Measurements from ENCODE around the gene BPIFB4. TPM values are rescaled to one million over a fixed set of nuclear protein-coding genes. Genes with fewer than 3 reads are reported as not detected.

The BPIFB4 gene
- total RNA-seq, 1 experiment from 2014 or later: not detected

DNA sequence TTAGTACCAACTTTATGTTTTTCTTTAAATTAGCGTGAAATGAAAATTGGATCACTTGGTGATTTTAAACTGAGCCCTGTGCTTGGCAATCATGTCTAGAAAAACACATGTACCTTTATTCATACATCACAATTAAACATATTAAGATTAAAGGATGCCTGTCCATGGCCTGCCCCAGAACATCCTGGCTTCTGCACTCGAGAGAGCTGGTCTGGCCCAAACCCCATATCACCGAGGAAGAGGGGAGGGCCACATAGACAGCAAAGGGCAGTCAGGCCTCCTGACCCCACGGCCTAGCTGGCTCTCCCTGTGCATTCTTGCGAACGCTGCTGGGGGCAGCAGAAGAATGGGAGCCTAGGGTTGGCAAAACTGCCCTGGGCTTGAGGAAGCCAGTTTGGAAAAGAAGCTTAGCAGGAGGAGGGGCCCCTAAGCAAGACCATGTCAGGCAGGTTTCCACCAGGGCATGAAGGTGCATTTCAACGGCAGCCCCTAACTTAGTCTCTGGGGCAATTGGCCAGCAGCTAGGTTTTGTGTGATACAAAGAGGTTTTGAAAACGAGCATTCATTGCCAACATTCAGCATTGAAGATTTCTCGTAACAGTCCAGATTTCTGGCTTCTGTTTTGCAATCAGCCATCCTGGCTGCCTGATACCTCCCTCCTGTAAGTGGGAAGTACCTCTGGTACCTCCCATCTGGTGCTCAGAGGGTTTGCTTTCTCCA lies 17.2 kb upstream of the BPIFB4 start:
- BruUV-seq (replicated peaks): no TSS peak
- POLR2A ChIA-PET (ENCODE audit: low non-redundant PET): no interaction called here
- CTCF ChIA-PET: no interaction called here
- Histone ChIP-seq H3K36me3 (ENCODE audit: insufficient read depth, low read length, poor library complexity, severe bottlenecking) (no peaks in the 10 kb centered on the region), H3K27ac (ENCODE audit: low read depth, low read length, poor library complexity, severe bottlenecking) (no peak overlapping the region), H3K4me1 (ENCODE audit: insufficient read depth, low read length, poor library complexity, severe bottlenecking) (no peaks in the 10 kb centered on the region), H3K9me3 (ENCODE audit: low read depth, low read length, poor library complexity, severe bottlenecking) (no peaks in the 10 kb centered on the region), H3K4me3 (ENCODE audit: low read depth, low read length, poor library complexity, severe bottlenecking) (no peak overlapping the region), H3K27me3 (replicated peaks; ENCODE audit: insufficient read depth, low read depth, low read length, poor library complexity) (no peaks in the 10 kb centered on the region)
- TF ChIP-seq EZH2 (IDR thresholded peaks at IDR 0.05; ENCODE audit: borderline replicate concordance, low read depth, low read length, poor library complexity, severe bottlenecking): no peak
- TF ChIP-seq, protein P1, sequence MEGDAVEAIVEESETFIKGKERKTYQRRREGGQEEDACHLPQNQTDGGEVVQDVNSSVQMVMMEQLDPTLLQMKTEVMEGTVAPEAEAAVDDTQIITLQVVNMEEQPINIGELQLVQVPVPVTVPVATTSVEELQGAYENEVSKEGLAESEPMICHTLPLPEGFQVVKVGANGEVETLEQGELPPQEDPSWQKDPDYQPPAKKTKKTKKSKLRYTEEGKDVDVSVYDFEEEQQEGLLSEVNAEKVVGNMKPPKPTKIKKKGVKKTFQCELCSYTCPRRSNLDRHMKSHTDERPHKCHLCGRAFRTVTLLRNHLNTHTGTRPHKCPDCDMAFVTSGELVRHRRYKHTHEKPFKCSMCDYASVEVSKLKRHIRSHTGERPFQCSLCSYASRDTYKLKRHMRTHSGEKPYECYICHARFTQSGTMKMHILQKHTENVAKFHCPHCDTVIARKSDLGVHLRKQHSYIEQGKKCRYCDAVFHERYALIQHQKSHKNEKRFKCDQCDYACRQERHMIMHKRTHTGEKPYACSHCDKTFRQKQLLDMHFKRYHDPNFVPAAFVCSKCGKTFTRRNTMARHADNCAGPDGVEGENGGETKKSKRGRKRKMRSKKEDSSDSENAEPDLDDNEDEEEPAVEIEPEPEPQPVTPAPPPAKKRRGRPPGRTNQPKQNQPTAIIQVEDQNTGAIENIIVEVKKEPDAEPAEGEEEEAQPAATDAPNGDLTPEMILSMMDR (conservative IDR thresholded peaks at IDR 0.05; ENCODE audit: low read depth, low read length): no peak
- intact Hi-C loops (cut with micrococcal nuclease; ENCODE audit: unreplicated experiment): no loop called here
- DNase-seq (ENCODE audit: low spot score): no peak

DNA sequence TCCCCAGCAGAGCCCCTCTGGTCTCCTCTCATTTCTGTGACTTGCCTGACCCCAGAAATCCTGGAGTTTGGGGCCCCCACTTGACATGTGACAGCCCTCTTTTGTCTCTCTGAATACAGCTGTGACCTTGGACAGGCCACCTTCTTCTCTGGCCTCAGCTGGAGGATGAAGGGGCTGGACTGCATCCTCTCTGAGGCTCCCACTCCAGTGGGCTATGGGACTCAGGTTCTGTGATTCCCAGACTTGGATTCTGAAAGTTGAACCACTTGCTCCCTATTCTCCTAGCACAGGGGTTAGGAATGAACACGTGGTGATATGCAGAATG lies 16.7 kb upstream of the BPIFB4 start:
- intact Hi-C loops (cut with micrococcal nuclease; ENCODE audit: unreplicated experiment): no loop called here
- Histone ChIP-seq H3K9me3 (ENCODE audit: low read depth, low read length, poor library complexity, severe bottlenecking) (no peaks in the 10 kb centered on the region), H3K4me3 (ENCODE audit: low read depth, low read length, poor library complexity, severe bottlenecking) (no peak overlapping the region), H3K36me3 (ENCODE audit: insufficient read depth, low read length, poor library complexity, severe bottlenecking) (no peaks in the 10 kb centered on the region), H3K27me3 (replicated peaks; ENCODE audit: insufficient read depth, low read depth, low read length, poor library complexity) (no peaks in the 10 kb centered on the region), H3K4me1 (ENCODE audit: insufficient read depth, low read length, poor library complexity, severe bottlenecking) (no peaks in the 10 kb centered on the region), H3K27ac (ENCODE audit: low read depth, low read length, poor library complexity, severe bottlenecking) (no peak overlapping the region)
- CTCF ChIA-PET: no interaction called here
- BruUV-seq (replicated peaks): no TSS peak
- TF ChIP-seq, protein P1 (conservative IDR thresholded peaks at IDR 0.05; ENCODE audit: low read depth, low read length): no peak
- no peak for TF ChIP-seq EZH2 (IDR thresholded peaks at IDR 0.05; ENCODE audit: borderline replicate concordance, low read depth, low read length, poor library complexity, severe bottlenecking)
- no peak for DNase-seq (ENCODE audit: low spot score)
- POLR2A ChIA-PET (ENCODE audit: low non-redundant PET): no interaction called here

DNA sequence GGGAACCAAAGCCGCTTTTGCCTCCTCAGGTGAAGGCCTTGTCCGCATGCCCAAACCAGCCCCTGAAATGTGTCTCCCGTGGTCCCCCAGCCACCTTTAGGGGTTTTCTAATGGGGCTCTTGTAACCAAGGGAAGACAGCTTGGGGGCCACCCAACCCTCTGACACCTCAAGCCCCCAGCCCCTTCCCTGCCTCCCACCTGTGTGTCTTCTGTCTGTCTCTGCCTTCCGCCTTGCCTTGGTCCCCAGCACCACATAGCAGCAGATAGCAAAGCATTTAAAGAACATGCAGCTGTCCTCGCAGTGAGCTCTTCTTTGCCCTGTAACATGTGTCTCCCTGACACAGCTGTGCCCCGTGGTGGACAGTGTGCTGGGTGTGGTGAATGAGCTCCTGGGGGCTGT lies 16.2 kb upstream of the BPIFB4 start:
- no peak for DNase-seq (ENCODE audit: low spot score)
- Histone ChIP-seq H3K36me3 (ENCODE audit: insufficient read depth, low read length, poor library complexity, severe bottlenecking) (no peaks in the 10 kb centered on the region), H3K27ac (ENCODE audit: low read depth, low read length, poor library complexity, severe bottlenecking) (no peak overlapping the region), H3K27me3 (replicated peaks; ENCODE audit: insufficient read depth, low read depth, low read length, poor library complexity) (no peaks in the 10 kb centered on the region), H3K4me1 (ENCODE audit: insufficient read depth, low read length, poor library complexity, severe bottlenecking) (no peaks in the 10 kb centered on the region), H3K4me3 (ENCODE audit: low read depth, low read length, poor library complexity, severe bottlenecking) (no peak overlapping the region), H3K9me3 (ENCODE audit: low read depth, low read length, poor library complexity, severe bottlenecking) (no peaks in the 10 kb centered on the region)
- no TSS peak for BruUV-seq (replicated peaks)
- CTCF ChIA-PET: no interaction called here
- POLR2A ChIA-PET (ENCODE audit: low non-redundant PET): no interaction called here
- no peak for TF ChIP-seq EZH2 (IDR thresholded peaks at IDR 0.05; ENCODE audit: borderline replicate concordance, low read depth, low read length, poor library complexity, severe bottlenecking)
- TF ChIP-seq, protein P1 (conservative IDR thresholded peaks at IDR 0.05; ENCODE audit: low read depth, low read length): no peak
- intact Hi-C loops (cut with micrococcal nuclease; ENCODE audit: unreplicated experiment): no loop called here
